ENCODE measurements around the gene ADARB2. TPM values are rescaled to one million over a fixed set of nuclear protein-coding genes. Genes with fewer than 3 reads are reported as not detected.

Gene ADARB2
- total RNA-seq, 1 donor from 2014 or later: 0.10 TPM

DNA sequence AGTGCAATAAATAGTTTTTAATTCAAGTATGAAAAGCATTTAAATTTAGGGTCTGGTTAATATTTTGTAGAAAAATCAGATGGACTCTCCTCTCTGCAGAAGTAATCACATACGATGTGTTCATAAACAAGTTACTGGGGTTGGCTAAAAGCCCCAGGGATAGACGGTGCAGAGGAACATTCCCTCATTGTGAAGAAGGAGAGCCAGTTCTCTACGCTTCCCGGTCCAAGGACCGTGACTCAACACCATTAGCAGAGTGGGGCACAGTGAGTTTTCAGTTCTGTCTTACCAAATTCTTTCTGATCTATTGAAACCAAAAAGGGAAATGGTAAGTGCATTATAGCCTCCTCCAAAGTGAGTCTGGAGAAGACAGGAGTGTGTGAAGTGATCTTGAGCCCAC, 353.3 kb downstream of the ADARB2 start:
- no peak for DNase-seq

DNA sequence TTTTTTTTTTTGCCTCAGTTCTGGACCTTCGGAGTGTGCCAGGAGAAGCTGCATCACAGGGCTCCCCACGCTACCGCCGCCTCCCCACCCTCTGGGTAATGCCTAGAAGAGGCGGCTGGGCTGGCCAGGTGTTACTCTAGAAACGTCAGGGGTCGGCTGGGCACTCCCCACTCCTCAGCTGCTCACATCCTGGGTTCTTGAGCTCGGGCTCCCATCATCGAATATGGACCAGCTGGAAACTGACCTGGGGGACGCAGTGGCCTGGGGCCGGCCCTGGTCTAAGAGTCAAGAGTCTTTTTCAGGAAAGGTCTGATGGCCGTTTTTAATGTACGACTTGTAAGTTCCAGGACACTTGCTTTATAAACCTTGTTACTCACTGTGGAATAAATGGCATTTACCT, 354.6 kb downstream of the ADARB2 start:
- DNase-seq: no peak

DNA sequence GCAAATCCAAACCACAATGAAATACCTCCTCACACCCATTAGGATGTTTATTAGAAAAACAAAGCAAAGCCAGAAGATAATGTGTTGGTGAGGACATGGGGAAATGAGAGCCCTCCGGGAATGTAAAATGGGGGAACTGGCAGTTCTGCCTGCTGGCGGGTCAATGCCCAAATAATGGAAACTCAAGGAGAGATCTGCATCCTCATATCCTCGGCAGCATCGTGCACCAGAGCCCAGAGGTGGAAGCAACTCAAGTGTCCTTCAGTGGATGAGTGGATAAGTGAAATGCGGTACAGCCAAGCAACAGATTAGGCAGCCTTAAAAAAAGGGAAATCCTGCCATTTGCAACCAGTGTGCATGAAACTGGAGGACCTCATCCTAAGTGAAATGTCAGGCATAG, 356.0 kb downstream of the ADARB2 start:
- no peak for DNase-seq

DNA sequence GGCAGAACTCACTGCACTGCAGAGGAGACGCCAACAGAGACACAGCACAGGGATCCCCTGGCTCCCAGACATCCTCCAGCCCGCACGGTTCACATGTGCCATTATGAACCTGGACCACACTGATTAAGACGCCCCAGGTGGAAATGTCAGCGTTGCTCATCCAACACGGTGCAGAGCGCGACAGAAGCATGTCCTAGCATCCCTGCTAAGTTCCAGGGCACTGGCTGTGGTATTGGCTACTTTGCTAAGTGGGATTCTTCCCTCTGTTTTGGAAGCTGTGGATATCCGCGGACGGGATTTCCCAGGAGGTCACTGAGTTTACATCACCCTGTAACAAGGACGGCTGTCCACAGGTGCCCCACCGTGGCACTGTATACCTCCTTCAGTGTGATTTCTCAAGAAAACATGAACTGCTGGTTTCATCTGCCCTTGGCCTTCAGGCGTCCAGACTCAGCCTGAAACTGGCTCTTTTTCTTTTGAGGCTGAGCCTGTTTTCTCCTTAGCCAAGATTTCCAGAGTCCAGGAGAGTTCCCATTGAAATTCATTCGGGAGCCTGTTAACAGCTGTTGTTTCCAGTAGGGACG, 357.1 kb downstream of the ADARB2 start:
- DNase-seq: no peak

DNA sequence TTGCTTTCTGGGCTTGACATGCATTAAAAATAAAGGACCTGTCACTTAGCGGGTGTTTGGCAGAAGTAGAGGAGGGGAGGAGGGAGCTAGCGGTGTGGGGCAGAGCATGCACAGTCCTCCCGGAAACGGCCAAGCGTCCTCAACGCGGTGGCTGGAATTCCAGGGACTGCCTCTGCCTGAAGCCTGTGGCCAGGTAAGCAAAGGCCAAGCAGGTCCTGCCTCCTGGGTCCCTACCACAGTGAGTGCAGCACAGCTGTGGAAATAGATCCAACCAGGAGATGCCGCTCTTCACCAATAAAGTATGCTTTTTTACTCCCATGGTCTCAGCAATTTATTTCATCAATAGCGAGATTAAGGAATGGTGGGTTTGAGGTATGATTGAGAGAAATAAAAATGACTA, 357.7 kb downstream of the ADARB2 start:
- DNase-seq: no peak

DNA sequence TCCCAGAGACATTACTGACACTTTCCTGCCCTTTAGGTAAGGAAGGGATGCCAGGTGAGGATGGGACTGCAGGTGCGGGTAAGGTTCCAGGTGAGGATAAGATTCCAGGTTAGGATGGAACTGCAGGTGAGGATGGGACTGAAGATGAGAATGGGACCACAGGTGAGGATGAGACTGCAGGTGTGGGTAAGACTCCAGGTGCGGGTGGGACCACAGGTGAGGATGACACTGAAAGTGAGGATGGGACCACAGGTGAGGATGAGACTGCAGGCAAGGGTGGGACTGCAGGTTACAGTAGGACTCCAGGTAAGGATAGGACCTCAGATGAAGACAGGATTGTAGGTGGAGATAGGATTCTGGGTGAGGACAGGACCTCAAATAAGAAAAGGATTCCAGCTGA, 358.9 kb downstream of the ADARB2 start:
- no peak for DNase-seq

DNA sequence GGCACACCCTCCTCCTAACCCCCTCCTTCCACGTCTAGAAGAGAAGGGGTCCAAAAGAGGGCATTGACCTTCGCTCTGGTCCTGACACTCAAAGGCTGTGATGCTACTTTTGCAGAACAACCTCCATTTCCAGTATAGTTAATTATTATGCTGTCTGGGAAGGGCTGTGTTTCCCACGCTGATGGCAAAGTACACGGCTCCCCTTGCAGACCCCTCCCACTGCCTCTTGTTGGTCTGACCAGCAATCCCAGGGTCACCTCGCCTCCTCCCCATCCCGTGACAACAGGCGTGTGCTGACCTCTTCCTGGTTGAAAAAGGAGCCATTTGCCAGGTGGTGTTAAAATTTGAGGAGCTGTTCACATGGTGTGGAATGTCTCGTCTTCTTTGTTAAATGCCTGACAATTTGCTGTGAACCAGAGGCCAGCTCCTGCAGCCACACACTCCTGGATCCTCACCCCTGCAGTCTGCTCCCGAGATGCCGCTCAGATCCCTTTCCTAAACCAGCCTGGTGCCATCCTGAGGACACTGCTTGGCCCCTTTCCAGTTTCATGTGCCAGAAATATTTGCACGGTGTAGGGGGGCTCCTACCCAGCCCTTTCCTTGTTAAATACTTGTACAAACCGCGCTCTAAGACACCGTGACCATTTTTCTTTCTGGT, 359.5 kb downstream of the ADARB2 start:
- peak; percentile 28 for DNase-seq

DNA sequence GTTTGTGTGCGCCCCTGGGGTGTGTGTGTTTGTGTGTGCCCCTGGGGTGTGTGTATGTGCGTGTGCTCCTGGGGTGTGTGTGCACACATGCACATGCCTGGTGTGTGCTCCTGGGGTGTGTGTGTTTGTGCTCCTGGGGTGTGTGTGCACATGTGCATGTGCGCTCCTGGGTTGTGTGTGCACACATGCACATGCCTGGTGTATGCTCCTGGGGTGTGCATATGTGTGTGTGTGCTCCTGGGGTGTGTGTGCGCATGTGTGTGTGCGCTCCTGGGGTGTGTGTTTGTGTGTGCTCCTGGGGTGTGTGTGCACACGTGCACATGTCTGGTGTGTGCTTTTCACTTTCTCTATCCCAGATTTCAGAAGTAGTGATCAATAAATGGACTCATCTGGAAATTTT, 360.1 kb downstream of the ADARB2 start:
- no peak for DNase-seq

DNA sequence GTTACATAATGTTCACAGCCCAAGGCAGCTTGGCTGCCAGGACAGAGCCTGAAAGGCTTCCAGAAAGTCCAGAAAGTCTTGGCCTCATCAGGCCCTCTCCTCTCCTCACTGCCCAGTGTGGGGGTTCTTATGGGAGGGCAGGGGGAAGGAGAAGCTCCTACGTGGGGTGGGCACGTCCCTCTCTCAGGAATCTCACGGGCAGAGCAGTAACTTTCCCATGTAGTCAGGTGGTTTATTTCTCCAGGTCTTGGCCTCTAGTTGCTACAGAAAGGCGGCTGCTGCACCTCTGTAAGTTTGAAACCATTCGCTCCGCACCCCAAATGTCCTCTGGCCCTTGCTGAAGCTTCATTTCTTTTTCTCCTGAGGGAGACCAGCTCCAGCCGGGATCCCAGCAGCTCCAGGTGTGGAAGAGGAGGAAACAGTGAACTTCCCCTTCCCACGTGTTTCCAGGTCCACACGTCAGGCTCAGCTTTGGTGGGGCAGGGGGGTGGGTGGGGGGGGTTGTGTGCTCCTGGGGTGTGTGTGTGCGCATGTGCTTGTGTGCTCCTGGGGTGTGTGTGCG, 360.9 kb downstream of the ADARB2 start:
- no peak for DNase-seq

DNA sequence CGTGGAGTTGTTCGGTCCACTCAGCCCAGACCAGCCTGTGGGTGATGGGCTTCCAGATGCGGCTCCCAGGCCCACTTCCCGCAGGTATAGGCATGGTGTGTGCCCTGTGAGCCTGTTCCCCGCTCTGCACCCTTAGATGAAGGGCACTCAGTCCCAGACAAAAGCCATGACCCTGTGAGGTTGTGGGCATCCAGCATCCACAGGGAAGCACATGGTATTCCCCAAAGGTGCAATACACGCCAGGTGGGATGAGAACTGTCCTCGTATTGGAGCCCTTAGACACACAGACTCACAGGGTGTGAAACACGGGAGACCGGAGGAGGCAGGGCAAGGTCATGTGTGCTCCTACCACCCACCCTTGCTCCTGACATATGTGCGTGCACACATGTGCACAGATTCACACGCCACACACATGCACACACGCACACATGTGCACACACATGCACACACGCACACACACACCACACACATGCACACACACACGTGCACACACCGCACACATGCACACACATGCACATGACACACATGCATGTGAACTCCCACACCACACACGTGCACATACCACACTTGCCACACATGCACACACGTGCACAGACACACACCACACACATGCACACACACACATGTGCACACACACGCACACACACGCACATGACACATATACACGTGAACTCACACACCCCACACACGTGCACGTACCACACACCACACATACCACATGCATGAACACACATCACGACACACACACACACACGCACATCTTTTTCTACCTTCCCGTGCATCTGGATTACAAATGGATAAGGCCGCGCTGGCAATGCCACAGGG, 361.8 kb downstream of the ADARB2 start:
- DNase-seq: no peak

DNA sequence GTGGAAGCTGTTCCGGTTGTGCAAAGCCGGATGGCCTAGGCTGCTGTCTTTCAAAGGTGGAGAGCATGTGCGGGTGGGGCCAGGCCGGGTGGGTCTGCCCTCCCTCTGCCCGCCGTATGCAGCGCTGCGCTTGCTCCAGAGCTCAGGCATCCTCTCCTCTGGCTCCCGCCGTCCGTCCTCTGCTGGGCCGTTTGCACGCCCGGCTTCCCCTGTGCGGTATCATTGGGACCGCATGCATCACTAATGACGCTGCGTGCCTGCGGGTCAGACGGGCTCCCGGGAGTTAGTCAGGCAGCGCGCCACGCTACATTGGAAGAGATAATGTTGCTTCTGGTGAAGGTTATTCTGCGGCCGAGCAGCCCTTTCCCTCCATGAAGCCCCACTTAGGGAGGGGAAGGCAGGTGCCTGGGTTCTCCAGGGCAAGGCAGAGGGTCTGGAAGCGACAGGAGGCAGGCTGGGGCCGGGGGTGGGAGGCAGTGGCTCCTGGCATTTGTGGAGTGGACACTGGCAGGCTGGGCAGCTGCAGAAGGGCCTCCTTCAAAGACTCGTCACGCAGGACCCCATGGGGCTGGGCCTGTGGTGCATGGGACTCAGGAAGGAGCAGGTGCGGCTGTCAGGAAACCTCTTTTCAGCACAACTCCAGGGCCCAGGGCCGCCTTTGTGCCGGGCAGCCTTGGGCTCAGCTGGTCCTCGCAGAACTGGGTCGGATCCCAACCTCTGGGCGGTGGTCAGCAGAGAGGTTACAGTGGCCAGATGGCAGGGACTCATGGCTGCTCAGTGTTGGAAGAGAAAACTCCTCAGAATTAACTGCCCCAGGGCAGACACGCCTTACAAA, 362.6 kb downstream of the ADARB2 start:
- DNase-seq: no peak

DNA sequence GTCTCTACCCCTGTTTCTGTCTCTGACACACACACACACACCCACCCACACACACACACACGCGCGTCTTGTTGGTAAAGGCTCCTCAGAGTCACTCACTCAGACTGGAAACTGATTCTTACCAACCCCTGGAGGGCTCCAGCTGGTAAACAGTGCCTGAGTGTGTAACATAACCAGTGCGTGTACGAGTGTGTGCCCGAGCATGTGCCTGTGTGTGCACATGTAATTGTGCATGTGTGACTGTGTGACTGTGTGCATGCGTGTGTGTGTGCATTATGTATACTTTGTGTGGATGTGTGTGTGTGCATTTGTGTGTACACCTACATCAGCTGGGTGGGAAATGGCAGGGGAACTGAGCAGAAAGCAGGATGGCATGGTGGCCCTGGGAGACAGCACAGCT, 364.0 kb downstream of the ADARB2 start:
- DNase-seq: no peak

DNA sequence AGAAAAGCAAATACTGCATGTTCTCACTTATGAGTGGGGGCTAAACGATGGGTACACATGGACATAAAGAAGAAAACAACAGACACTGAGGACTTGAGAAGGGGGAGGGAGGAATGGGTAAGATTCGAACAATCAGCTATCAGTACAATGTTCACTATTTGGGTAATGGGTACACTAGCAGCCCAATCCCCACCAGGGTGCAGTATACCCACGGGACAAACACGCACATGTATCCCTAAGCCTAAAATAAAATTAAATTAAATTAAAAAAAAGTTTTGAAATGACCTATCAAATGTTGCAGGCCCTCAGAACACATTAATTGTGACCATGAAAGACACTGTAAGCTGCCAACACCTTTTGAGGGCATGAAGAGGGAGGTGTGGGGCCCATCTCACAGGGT, 365.1 kb downstream of the ADARB2 start:
- DNase-seq: no peak

DNA sequence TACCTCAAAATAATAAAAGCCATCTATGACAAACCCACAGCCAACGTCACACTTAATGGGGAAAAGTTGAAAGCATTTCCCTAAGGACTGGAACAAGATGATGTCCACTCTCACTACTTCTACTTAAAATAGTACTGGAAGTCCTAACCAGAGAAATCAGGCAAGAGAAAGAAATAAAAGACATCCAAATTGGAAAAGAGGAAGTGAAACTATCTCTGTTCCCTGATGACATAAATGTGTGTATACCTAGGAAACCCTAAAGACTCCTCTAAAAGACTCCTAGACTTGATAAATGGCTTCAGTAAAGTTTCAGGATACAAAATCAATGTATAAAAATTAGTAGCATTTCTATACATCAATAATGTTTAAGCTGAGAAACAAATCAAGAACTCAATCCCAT, 367.0 kb downstream of the ADARB2 start:
- DNase-seq: no peak

DNA sequence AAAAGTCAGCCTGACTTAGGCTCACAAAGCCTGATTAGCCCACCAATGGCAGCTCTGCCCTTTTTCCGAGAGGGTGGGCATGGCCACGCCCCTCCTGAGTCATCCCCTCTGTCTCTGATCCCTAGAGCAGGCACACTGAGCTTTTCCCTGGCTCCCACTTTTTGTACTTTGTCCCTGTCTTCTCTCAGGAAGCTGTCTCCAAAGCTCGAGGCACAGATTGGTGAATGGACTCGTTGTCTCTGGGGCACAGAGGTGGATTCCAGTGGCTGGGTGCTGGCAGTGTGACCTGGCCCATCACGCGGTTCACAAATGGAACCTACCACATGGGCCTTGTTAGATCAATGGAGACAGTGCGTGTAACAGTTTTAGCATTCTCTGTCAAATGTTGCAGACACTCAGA, 367.7 kb downstream of the ADARB2 start:
- no peak for DNase-seq

DNA sequence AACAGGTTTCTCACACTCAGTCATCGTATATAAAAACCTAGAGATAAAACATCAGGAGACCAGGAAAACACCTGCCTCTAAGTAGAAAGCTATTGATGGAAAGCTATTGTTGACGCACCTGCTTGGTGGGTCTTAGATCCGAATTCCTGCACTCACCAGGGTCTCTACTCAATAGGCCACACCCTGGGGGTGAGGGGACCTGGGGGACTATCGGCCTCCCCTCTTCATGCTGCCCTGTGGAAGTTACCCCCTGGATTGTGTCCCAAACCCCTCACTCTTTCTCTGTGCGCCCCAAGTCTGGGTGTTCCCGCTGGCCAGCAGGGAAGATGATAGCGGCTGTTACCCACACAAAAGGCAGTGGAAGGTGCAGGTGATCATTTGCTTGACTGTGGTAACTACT, 368.1 kb downstream of the ADARB2 start:
- no peak for DNase-seq

DNA sequence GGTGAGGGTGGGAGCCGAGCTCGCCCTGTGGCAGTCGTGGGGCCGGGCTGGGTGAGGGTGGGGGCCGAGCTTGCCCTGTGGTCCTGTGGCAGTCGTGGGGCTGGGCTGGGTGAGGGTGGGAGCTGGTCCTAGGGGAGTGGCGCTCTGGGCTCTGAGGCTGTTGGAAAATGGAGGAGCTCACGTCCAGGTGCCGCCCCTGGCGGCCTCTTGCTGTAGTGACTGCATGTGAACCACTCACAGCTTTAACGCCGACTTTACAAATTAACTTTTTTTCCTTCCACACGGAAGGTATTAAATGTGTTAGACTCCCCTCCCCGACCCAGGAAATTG, 368.5 kb downstream of the ADARB2 start:
- peak; percentile 62 for DNase-seq

DNA sequence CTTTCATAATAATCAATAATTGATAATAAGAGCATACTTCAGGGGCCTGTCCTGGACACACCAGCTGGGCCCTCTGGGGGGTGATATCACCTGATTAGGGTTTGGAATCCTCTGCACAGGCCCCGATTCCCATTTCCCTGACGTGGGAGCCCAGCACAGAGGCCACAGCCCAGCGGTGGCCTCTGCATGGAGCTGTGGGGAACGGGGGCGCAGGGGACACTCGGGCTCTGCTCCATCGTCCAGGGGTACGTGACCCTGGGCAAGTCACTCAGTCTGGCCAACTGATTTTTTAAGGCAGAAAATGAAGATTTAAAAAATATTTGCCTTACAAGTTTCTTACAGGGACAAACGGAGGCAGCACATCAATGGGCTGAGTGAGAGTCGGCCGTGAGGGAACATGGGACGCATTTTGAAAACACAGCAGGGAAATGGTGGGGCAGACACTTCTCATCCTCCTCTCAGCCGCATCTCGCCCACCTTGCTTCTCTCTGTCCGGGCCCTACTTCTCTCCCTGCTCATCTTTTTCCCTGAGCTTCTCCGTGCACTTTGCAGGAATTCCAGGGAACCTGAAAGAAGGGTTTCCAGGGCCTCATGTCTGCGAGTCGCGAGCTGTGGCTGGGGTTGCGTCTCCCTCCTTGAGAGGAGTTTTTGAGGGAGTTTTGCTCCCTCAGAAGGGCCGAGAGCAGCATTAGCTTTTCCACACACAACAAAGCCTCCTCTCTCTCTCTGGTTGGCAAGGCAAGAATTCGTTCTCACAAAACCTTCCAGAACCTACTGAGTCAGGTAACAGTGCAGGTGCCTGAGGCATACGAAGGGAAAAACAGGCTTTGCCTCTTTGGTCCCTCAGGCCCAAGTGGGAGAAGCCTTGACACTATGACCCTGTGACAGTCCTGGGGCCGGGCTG, 369.1 kb downstream of the ADARB2 start:
- DNase-seq: no peak

DNA sequence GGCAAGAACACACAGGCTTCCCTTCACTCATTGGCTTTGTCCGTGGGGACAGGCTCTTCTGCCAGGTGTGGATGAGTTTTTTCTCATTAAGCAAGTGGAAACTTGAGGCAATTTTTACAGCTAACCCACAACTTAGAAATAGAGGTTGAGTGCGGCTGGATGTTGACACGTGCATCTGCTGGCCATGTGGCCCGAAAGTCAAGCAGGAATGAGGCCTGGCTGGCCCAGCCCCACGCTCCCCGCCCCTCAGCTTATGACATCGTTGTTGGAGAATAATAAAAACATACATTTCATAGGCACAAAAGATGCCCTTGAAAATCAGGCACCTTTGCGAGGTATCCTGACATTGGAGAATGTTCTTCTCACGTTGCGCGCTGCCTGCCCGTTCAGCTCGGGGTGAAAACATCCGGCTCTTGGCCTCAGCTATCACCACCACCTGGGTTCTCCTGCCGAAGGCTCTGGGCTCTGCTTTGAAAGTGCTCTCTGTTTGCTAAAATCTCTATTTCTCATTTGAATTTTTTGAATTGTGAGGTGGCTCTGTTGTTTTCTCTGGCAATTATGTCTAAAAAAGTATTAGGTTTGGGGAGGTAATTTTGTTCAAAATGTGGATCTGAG, 370.4 kb downstream of the ADARB2 start:
- DNase-seq: no peak

DNA sequence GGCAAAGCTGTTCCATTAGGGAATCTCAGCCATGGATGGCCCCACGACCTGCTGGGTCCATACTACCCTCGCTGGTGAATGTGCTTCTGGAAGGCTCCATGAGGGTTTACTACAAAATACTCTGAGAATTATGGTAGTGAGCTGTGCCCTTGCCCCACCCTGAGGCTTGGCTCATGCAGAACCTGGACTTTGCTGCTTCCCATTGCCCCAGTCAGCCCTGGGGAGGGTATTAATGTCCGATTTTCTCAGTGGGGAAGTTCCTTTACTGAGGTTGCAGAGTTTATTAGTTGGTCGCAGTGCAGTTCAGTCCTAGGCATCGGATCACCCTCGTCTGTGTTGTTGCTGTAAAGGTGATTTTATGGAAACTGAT, 371.0 kb downstream of the ADARB2 start:
- DNase-seq: no peak
